A549 (cell line): Measurements from ENCODE around the gene NTSR1.

Source experiments
- FOSB ChIP-seq: fragments of 250-450 bp; sonication (Bioruptor Pico); IDR thresholded peaks from 2 replicates; pipeline ENCODE4 v1.5.0; 2020; ENCODE audit warnings: mild to moderate bottlenecking, moderate library complexity
- MAFK ChIP-seq: fragments of 450-650 bp; IDR thresholded peaks from 2 replicates; pipeline ENCODE4 v1.6.1; 2014; ENCODE audit not compliant: partially characterized antibody
- NR3C1 ChIP-seq: fragments of >200 bp; sonication (Bioruptor Twin); formaldehyde crosslinking; IDR thresholded peaks from 3 replicates; pipeline ENCODE4 v1.6.1; 2017
- RAD21 ChIP-seq, 2 experiments: fragments of >200 bp in 1 of 2; sonication (Bioruptor Twin) in 1 of 2; formaldehyde crosslinking in 1 of 2; IDR thresholded peaks in 1 of 2; conservative IDR thresholded peaks in 1 of 2; 2 replicates in 1 of 2; 3 replicates in 1 of 2; pipeline ENCODE4 v1.6.1; 2012 to 2018; ENCODE audit warnings: inconsistent platforms in 1 of 2
- TF ChIP-seq, protein P1 (sequence below): fragments of 150-350 bp; IDR thresholded peaks from 2 replicates; pipeline ENCODE4 v1.6.1; 2014; ENCODE audit warnings: low read depth, mild to moderate bottlenecking, low read length
- TF ChIP-seq, protein P2 (sequence below): IDR thresholded peaks from 2 replicates; pipeline ENCODE4 v1.6.1; 2012
- TF ChIP-seq, protein P3 (sequence below): fragments of >200 bp; sonication (Bioruptor Twin); formaldehyde crosslinking; IDR thresholded peaks from 3 replicates; pipeline ENCODE4 v1.5.1; 2016

DNA sequence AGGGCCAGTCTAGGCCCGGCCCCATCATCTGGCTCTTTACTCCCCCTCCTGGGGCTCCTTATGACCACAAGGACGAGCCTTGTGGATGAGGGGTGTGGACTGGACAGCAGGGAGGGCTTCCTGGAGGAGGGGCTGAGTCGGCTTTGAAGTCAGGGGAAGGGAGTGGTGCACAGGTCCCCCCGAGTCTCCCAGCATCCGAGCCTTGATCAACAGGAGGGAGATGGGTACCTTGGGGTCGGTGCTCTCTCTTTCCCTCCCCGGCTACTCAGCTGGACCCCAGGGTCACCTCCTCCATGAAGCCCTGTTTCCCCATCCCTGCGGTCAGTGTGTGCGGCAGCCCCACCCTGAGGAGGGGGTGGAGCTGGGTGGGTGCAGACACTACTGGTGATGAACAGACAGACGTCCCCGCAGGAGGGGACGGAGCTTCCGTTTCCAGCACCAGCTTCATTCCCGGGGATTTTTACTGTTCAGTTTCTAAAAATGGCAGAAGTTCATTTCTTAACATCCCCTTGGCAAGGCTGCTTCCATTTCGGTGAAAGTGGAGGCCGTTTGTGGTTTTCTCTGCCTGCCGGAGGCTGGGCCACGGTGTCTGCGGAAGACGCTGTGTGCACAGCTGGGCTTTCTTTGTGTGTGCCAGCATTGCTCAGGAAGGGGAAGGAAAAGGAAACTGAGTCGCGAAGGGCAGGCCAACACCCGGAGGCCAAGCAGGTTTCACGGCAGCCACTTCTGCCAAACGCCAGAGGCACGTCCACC lies 19.6 kb downstream of the NTSR1 start:
- TF ChIP-seq NR3C1: no peak
- TF ChIP-seq, protein P1, sequence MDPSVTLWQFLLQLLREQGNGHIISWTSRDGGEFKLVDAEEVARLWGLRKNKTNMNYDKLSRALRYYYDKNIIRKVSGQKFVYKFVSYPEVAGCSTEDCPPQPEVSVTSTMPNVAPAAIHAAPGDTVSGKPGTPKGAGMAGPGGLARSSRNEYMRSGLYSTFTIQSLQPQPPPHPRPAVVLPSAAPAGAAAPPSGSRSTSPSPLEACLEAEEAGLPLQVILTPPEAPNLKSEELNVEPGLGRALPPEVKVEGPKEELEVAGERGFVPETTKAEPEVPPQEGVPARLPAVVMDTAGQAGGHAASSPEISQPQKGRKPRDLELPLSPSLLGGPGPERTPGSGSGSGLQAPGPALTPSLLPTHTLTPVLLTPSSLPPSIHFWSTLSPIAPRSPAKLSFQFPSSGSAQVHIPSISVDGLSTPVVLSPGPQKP: no peak
- TF ChIP-seq, protein P2, sequence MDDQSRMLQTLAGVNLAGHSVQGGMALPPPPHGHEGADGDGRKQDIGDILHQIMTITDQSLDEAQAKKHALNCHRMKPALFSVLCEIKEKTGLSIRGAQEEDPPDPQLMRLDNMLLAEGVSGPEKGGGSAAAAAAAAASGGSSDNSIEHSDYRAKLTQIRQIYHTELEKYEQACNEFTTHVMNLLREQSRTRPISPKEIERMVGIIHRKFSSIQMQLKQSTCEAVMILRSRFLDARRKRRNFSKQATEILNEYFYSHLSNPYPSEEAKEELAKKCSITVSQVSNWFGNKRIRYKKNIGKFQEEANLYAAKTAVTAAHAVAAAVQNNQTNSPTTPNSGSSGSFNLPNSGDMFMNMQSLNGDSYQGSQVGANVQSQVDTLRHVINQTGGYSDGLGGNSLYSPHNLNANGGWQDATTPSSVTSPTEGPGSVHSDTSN: no peak
- TF ChIP-seq RAD21 (conservative IDR thresholded peaks at IDR 0.05 in 1 of 2, IDR thresholded peaks at IDR 0.05 in 1 of 2): no peak
- TF ChIP-seq, protein P3, sequence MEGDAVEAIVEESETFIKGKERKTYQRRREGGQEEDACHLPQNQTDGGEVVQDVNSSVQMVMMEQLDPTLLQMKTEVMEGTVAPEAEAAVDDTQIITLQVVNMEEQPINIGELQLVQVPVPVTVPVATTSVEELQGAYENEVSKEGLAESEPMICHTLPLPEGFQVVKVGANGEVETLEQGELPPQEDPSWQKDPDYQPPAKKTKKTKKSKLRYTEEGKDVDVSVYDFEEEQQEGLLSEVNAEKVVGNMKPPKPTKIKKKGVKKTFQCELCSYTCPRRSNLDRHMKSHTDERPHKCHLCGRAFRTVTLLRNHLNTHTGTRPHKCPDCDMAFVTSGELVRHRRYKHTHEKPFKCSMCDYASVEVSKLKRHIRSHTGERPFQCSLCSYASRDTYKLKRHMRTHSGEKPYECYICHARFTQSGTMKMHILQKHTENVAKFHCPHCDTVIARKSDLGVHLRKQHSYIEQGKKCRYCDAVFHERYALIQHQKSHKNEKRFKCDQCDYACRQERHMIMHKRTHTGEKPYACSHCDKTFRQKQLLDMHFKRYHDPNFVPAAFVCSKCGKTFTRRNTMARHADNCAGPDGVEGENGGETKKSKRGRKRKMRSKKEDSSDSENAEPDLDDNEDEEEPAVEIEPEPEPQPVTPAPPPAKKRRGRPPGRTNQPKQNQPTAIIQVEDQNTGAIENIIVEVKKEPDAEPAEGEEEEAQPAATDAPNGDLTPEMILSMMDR: no peak
- TF ChIP-seq MAFK: no peak
- no peak for TF ChIP-seq FOSB (CRISPR knock-in tag)
